HEK293 (cell line): ENCODE measurements around the gene STK4.
A peak's percentile ranks its signal among the peaks of the same experiment; 100 is the strongest.

ENCODE experiments used
- CTCF ChIA-PET: fragments of 350-600 bp; formaldehyde crosslinking; extraction: SDS; loops from one replicate; lab custom pipeline; 2021; ENCODE audit warnings: antibody characterized with exemption; lab: Yijun Ruan, JAX
- POLR2A ChIA-PET: fragments of 300-600 bp; formaldehyde crosslinking; extraction: SDS; loops from one replicate; lab custom pipeline; 2020; ENCODE audit warnings: antibody characterized with exemption, inconsistent platforms; lab: Yijun Ruan, JAX
- H3K27ac ChIP-seq: fragments of 200-500 bp; sonication (Bioruptor generic); 2 replicates; pipeline ENCODE4 v1.5.1; 2014; ENCODE audit warnings: low read depth, low read length, control low read depth, inconsistent platforms; ENCODE audit errors: extremely low read depth
- H3K36me3 ChIP-seq, 2 experiments: fragments of 200-500 bp in 1 of 2; sonication (Bioruptor generic) in 1 of 2; 1 replicate in 1 of 2; 2 replicates in 1 of 2; pipeline ENCODE4 v1.5.1; 2014 to 2017; ENCODE audit warnings: inconsistent platforms in 2 of 2, low read length in 2 of 2; ENCODE audit not compliant: control insufficient read depth in 2 of 2, insufficient read depth in 1 of 2
- H3K4me1 ChIP-seq: fragments of 200-500 bp; sonication (Bioruptor generic); 2 replicates; pipeline ENCODE4 v1.5.1; 2014; ENCODE audit warnings: mild to moderate bottlenecking, low read length, inconsistent platforms; ENCODE audit not compliant: control insufficient read depth, insufficient read depth
- H3K4me3 ChIP-seq: 2 replicates; pipeline ENCODE4 v1.5.1; 2011; ENCODE audit warnings: low read depth, mild to moderate bottlenecking, control low read depth, low read length, moderate library complexity
- H3K9me3 ChIP-seq: fragments of 200-500 bp; sonication (Bioruptor generic); 2 replicates; pipeline ENCODE4 v1.5.1; 2014; ENCODE audit warnings: low read depth, low read length, inconsistent platforms; ENCODE audit not compliant: control insufficient read depth, insufficient read depth
- MZF1 ChIP-seq: fragments of 450-650 bp; formaldehyde crosslinking; IDR thresholded peaks from 2 replicates; pipeline ENCODE4 v1.5.1; 2017; ENCODE audit warnings: missing biosample characterization, missing genetic modification characterization, borderline replicate concordance
- OSR2 ChIP-seq: fragments of 450-650 bp; formaldehyde crosslinking; IDR thresholded peaks from 2 replicates; pipeline ENCODE4 v1.5.1; 2016; ENCODE audit warnings: missing biosample characterization, missing genetic modification characterization
- PRDM1 ChIP-seq: fragments of 450-650 bp; formaldehyde crosslinking; IDR thresholded peaks from 2 replicates; pipeline ENCODE4; 2016; ENCODE audit warnings: missing biosample characterization, missing genetic modification characterization
- SCRT1 ChIP-seq: fragments of 450-650 bp; formaldehyde crosslinking; IDR thresholded peaks from 2 replicates; pipeline ENCODE4 v1.5.1; 2016; ENCODE audit warnings: missing biosample characterization, missing genetic modification characterization, borderline replicate concordance
- SCRT2 ChIP-seq: fragments of 450-650 bp; formaldehyde crosslinking; IDR thresholded peaks from 2 replicates; pipeline ENCODE4 v1.5.1; 2016; ENCODE audit warnings: missing biosample characterization, missing genetic modification characterization
- ZBTB20 ChIP-seq: fragments of 450-650 bp; formaldehyde crosslinking; IDR thresholded peaks from 2 replicates; pipeline ENCODE4 v1.5.1; 2016; ENCODE audit warnings: missing biosample characterization, missing genetic modification characterization
- ZNF121 ChIP-seq: fragments of 450-650 bp; formaldehyde crosslinking; IDR thresholded peaks from 2 replicates; pipeline ENCODE4 v1.5.1; 2016; ENCODE audit warnings: missing biosample characterization, missing genetic modification characterization
- ZNF157 ChIP-seq: fragments of 450-650 bp; formaldehyde crosslinking; IDR thresholded peaks from 2 replicates; pipeline ENCODE4 v1.5.1; 2016; ENCODE audit warnings: missing biosample characterization, missing genetic modification characterization
- ZNF19 ChIP-seq: fragments of 450-650 bp; formaldehyde crosslinking; IDR thresholded peaks from 2 replicates; pipeline ENCODE4; 2016; ENCODE audit warnings: missing biosample characterization, missing genetic modification characterization, low read depth
- ZNF24 ChIP-seq: fragments of 450-650 bp; formaldehyde crosslinking; IDR thresholded peaks from 2 replicates; pipeline ENCODE4 v1.5.1; 2016; ENCODE audit warnings: missing biosample characterization, missing genetic modification characterization
- ZNF248 ChIP-seq: fragments of 450-650 bp; formaldehyde crosslinking; IDR thresholded peaks from 2 replicates; pipeline ENCODE4 v1.5.1; 2017; ENCODE audit warnings: missing biosample characterization, missing genetic modification characterization
- ZNF394 ChIP-seq: fragments of 450-650 bp; formaldehyde crosslinking; IDR thresholded peaks from 2 replicates; pipeline ENCODE4 v1.5.1; 2016; ENCODE audit warnings: missing biosample characterization, missing genetic modification characterization, mild to moderate bottlenecking, moderate library complexity, borderline replicate concordance
- ZNF473 ChIP-seq: fragments of 450-650 bp; formaldehyde crosslinking; IDR thresholded peaks from 2 replicates; pipeline ENCODE4 v1.5.1; 2017; ENCODE audit warnings: missing biosample characterization, missing genetic modification characterization
- ZNF560 ChIP-seq: fragments of 450-650 bp; formaldehyde crosslinking; IDR thresholded peaks from 2 replicates; pipeline ENCODE4 v1.5.1; 2017; ENCODE audit warnings: missing biosample characterization, missing genetic modification characterization, borderline replicate concordance
- ZNF626 ChIP-seq: fragments of 450-650 bp; sonication (Bioruptor Pico); formaldehyde crosslinking; IDR thresholded peaks from 2 replicates; pipeline ENCODE4 v1.5.1; 2018; ENCODE audit warnings: missing biosample characterization, missing genetic modification characterization, inconsistent platforms
- ZNF830 ChIP-seq: fragments of 450-650 bp; IDR thresholded peaks from 2 replicates; pipeline ENCODE4 v1.5.0; 2018; ENCODE audit warnings: missing biosample characterization, missing genetic modification characterization, low read depth, mild to moderate bottlenecking, moderate library complexity
- TF ChIP-seq, protein P1 (sequence below): fragments of 450-650 bp; formaldehyde crosslinking; conservative IDR thresholded peaks from 2 replicates; pipeline ENCODE4 v1.5.1; 2016; ENCODE audit warnings: low read depth, missing biosample characterization, missing genetic modification characterization
- TF ChIP-seq, protein P2 (sequence below): fragments of 450-650 bp; formaldehyde crosslinking; IDR thresholded peaks from 2 replicates; pipeline ENCODE4 v1.5.1; 2016; ENCODE audit warnings: missing biosample characterization, missing genetic modification characterization
- TF ChIP-seq, protein P3 (sequence below): fragments of 450-650 bp; formaldehyde crosslinking; IDR thresholded peaks from 2 replicates; pipeline ENCODE4 v1.5.1; 2016; ENCODE audit warnings: missing biosample characterization, missing genetic modification characterization

STK4 gene

DNA sequence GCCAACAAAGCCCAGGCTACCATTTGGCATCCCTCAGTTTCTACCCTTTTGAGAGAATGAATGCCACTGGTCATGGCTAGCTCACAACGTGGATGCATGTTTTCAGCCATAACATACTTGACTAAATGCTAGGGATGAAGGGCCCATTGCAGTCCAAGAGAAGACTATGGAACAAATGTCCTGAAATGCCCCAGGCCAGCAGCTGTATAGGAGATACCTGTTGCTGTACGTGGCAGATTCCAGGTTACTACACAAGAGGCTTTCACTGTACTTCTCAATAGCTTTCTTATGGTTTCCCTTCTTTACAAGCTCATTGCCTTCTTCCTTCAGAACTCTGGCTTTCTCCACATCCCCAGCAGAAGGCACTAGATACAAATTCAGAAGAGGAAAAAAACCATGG lies 17.8 kb upstream of the STK4 start:
- Histone ChIP-seq H3K4me3 (no peak overlapping the region), H3K36me3 (peaks cover 32 to 100% of the 10 kb centered on the region in 2 experiments), H3K27ac (no peak overlapping the region), H3K4me1 (no peaks in the 10 kb centered on the region)
- CTCF ChIA-PET, result interaction anchor here (0.9 to 1.4 kb wide), 3 partner anchors 17 to 60 kb away, joined by 3 to 5 read pairs (median 3); partner anchors contain the start of gene STK4
- POLR2A ChIA-PET, result no interaction called here
- no peak for TF ChIP-seq ZNF157
- peak; percentile 83 for TF ChIP-seq SCRT2 (tag by site-specific recombination)
- TF ChIP-seq SCRT1 (tag by site-specific recombination), result peak; percentile 60; the same call in 1 of the 2 replicates
- TF ChIP-seq PRDM1 (tag by site-specific recombination), result 0 out of 2 replicates have a peak, but pooled peaks have one; percentile 26
- TF ChIP-seq, all 188 proteins: peak for 3
- no peaks in the 10 kb centered on the region for H3K9me3 ChIP-seq

DNA sequence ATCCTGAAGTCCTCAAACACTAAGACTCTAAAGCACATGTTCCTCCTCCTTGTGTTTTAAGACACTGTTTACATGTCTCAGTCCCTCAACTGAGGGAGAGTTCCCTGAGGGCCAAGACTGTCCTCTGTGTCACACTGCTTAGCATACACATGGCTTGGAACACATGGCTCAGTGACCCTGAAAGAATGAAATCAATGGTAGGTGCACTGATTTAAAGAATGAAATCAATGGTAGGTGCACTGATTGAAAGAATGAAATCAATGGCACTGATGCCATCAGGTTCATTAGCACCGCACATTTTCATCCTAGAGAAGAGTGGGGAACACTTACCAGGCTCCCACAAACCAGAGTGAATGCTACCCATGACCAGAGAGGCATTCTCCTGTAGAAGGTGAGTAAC lies 15.9 kb upstream of the STK4 start:
- Histone ChIP-seq H3K27ac (no peak overlapping the region), H3K4me3 (no peak overlapping the region), H3K36me3 (peaks cover 29 to 100% of the 10 kb centered on the region in 2 experiments), H3K9me3 (no peaks in the 10 kb centered on the region), H3K4me1 (no peaks in the 10 kb centered on the region)
- TF ChIP-seq ZNF626 (tag by site-specific recombination) (no peak), ZNF560 (tag by site-specific recombination) (no peak), ZNF248 (no peak), ZNF19 (tag by site-specific recombination) (no peak), ZNF394 (tag by site-specific recombination) (no peak), MZF1 (tag by site-specific recombination) (no peak), ZNF121 (no peak), ZNF473 (tag by site-specific recombination) (no peak), ZNF24 (tag by site-specific recombination) (no peak), OSR2 (tag by site-specific recombination) (no peak), ZBTB20 (tag by site-specific recombination) (no peak), ZNF830 (no peak)
- TF ChIP-seq, protein P1, sequence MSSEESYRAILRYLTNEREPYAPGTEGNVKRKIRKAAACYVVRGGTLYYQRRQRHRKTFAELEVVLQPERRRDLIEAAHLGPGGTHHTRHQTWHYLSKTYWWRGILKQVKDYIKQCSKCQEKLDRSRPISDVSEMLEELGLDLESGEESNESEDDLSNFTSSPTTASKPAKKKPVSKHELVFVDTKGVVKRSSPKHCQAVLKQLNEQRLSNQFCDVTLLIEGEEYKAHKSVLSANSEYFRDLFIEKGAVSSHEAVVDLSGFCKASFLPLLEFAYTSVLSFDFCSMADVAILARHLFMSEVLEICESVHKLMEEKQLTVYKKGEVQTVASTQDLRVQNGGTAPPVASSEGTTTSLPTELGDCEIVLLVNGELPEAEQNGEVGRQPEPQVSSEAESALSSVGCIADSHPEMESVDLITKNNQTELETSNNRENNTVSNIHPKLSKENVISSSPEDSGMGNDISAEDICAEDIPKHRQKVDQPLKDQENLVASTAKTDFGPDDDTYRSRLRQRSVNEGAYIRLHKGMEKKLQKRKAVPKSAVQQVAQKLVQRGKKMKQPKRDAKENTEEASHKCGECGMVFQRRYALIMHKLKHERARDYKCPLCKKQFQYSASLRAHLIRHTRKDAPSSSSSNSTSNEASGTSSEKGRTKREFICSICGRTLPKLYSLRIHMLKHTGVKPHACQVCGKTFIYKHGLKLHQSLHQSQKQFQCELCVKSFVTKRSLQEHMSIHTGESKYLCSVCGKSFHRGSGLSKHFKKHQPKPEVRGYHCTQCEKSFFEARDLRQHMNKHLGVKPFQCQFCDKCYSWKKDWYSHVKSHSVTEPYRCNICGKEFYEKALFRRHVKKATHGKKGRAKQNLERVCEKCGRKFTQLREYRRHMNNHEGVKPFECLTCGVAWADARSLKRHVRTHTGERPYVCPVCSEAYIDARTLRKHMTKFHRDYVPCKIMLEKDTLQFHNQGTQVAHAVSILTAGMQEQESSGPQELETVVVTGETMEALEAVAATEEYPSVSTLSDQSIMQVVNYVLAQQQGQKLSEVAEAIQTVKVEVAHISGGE (tag by site-specific recombination), result no peak
- TF ChIP-seq, protein P2, sequence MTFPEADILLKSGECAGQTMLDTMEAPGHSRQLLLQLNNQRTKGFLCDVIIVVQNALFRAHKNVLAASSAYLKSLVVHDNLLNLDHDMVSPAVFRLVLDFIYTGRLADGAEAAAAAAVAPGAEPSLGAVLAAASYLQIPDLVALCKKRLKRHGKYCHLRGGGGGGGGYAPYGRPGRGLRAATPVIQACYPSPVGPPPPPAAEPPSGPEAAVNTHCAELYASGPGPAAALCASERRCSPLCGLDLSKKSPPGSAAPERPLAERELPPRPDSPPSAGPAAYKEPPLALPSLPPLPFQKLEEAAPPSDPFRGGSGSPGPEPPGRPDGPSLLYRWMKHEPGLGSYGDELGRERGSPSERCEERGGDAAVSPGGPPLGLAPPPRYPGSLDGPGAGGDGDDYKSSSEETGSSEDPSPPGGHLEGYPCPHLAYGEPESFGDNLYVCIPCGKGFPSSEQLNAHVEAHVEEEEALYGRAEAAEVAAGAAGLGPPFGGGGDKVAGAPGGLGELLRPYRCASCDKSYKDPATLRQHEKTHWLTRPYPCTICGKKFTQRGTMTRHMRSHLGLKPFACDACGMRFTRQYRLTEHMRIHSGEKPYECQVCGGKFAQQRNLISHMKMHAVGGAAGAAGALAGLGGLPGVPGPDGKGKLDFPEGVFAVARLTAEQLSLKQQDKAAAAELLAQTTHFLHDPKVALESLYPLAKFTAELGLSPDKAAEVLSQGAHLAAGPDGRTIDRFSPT (tag by site-specific recombination), result no peak
- TF ChIP-seq, protein P3, sequence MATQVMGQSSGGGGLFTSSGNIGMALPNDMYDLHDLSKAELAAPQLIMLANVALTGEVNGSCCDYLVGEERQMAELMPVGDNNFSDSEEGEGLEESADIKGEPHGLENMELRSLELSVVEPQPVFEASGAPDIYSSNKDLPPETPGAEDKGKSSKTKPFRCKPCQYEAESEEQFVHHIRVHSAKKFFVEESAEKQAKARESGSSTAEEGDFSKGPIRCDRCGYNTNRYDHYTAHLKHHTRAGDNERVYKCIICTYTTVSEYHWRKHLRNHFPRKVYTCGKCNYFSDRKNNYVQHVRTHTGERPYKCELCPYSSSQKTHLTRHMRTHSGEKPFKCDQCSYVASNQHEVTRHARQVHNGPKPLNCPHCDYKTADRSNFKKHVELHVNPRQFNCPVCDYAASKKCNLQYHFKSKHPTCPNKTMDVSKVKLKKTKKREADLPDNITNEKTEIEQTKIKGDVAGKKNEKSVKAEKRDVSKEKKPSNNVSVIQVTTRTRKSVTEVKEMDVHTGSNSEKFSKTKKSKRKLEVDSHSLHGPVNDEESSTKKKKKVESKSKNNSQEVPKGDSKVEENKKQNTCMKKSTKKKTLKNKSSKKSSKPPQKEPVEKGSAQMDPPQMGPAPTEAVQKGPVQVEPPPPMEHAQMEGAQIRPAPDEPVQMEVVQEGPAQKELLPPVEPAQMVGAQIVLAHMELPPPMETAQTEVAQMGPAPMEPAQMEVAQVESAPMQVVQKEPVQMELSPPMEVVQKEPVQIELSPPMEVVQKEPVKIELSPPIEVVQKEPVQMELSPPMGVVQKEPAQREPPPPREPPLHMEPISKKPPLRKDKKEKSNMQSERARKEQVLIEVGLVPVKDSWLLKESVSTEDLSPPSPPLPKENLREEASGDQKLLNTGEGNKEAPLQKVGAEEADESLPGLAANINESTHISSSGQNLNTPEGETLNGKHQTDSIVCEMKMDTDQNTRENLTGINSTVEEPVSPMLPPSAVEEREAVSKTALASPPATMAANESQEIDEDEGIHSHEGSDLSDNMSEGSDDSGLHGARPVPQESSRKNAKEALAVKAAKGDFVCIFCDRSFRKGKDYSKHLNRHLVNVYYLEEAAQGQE (tag by site-specific recombination), result no peak
- CTCF ChIA-PET, result no interaction called here
- POLR2A ChIA-PET, result interaction anchor here (1.7 kb wide), 1 partner anchor 10 kb away, joined by 14 read pairs; the partner anchor contains the start of gene TOMM34
